ENCODE results near the gene SELENOS. TPM values are rescaled to one million over a fixed set of nuclear protein-coding genes. Genes with fewer than 3 reads are reported as not detected.

SELENOS gene
- total and polyA plus RNA-seq, 2 donors (not counting 3 experiments of a cell fraction or from before 2014, with no cell fraction given): 70.4 to 101 TPM

GRCh38 chr15:101324524-101325177, 47.4 kb upstream of the SELENOS start:
- DNase-seq (ENCODE audit: low read depth, low spot score) (no peak), FAIRE-seq (no peak)
- Histone ChIP-seq H3K27ac (ENCODE audit: insufficient read depth, low read depth, low read length) (no peak overlapping the region), H3K4me3 (replicated peaks in 1 of 3; ENCODE audit: insufficient read depth in 1 of 3, low read depth in 1 of 3, low read length in 3 of 3) (no peak overlapping the region), H3K79me2 (ENCODE audit: control insufficient read depth, insufficient read depth, low read length) (no peaks in the 10 kb centered on the region), H3K9me1 (replicated peaks; ENCODE audit: control insufficient read depth, extremely low read depth, insufficient read depth, low read length) (no peaks in the 10 kb centered on the region), H3K9ac (replicated peaks; ENCODE audit: extremely low read depth, insufficient read depth, low read length) (no peak overlapping the region), H3K27me3 (ENCODE audit: control insufficient read depth in 2 of 2, insufficient read depth in 2 of 2, low read length in 2 of 2) (no peaks in the 10 kb centered on the region), H4K20me1 (replicated peaks; ENCODE audit: control insufficient read depth, extremely low read depth, insufficient read depth, low read length) (no peaks in the 10 kb centered on the region), H3K4me2 (ENCODE audit: insufficient read depth, low read length) (no peak overlapping the region), H2AFZ (ENCODE audit: low read depth, low read length) (no peak overlapping the region), H3K9me3 (replicated peaks; ENCODE audit: control insufficient read depth, insufficient read depth, low read length) (no peaks in the 10 kb centered on the region), H3K4me1 (ENCODE audit: control insufficient read depth, extremely low read depth, insufficient read depth, low read length) (no peaks in the 10 kb centered on the region), H3K36me3 (ENCODE audit: control insufficient read depth in 2 of 2, extremely low read depth in 1 of 2, insufficient read depth in 2 of 2, low read length in 2 of 2) (no peaks in the 10 kb centered on the region)
- intact Hi-C loops (cut with micrococcal nuclease): no loop called here
- dilution Hi-C loops (cut with MboI; ENCODE audit: extremely low pct_ligation_motif_present, low sequenced_read_pairs): no loop called here
- ChIA-PET POLR2A (no interaction called here), CTCF (no interaction called here)
- BruUV-seq (replicated peaks): no TSS peak
- TF ChIP-seq, protein P1, sequence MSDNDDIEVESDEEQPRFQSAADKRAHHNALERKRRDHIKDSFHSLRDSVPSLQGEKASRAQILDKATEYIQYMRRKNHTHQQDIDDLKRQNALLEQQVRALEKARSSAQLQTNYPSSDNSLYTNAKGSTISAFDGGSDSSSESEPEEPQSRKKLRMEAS (IDR thresholded peaks at IDR 0.05; ENCODE audit: insufficient read depth, insufficient read length): no peak
- no peak for TF ChIP-seq POLR2A (IDR thresholded peaks at IDR 0.05; ENCODE audit: low read depth, low read length)
- TF ChIP-seq JUN (IDR thresholded peaks at IDR 0.05; ENCODE audit: borderline replicate concordance, insufficient read depth, insufficient read length, low read depth): no peak
- no peak for TF ChIP-seq EZH2 (IDR thresholded peaks at IDR 0.05; ENCODE audit: borderline replicate concordance, low read depth, low read length, severe bottlenecking)
- no peak for TF ChIP-seq MYC (IDR thresholded peaks at IDR 0.05; ENCODE audit: low read depth, low read length)

DNA sequence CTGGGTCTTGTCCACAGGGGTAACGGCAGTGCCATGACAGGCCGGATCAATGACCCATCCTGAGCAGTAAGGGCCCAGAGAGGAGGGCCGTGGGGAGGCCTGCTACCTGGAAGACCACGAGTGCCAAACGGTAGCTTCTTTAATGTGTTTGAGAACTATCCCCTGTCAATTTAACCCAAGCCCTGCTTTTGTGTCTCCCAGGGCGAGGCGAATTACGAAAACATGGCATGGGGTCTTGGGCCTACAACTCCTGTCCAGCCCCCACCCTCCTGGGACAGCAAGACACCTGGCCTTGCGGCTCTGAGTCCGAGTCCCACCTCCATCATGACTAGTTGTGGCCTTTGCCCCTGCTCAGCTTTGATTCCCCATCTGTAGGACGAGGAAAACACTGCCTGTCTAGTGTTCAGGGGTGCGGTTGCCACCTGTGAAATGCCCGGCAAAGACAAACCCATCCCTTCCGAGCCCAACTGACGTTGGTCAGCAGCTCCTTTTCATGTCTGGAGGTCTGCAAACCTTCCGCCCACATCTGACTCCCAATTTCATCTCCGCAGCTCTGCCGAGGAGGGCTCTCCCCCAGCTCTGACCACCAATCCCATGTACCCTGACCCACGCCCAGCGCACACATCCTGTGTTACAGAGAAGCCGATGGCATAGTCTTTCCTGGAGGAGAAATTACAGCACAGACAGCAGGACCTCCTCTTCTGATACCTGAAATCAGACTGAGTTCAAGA, 46.7 kb upstream of the SELENOS start:
- H3K4me1 ChIP-seq (ENCODE audit: control insufficient read depth, extremely low read depth, insufficient read depth, low read length): no peaks in the 10 kb centered on the region
- TF ChIP-seq MYC (IDR thresholded peaks at IDR 0.05; ENCODE audit: low read depth, low read length): no peak
- no peak for TF ChIP-seq FOS (IDR thresholded peaks at IDR 0.05; ENCODE audit: borderline replicate concordance, insufficient read depth, low read length)
- TF ChIP-seq, protein P1 (IDR thresholded peaks at IDR 0.05; ENCODE audit: insufficient read depth, insufficient read length): no peak
- no peak for TF ChIP-seq POLR2AphosphoS5 (IDR thresholded peaks at IDR 0.05; ENCODE audit: insufficient read depth, low read depth, low read length)
- no peak for TF ChIP-seq POLR2A (IDR thresholded peaks at IDR 0.05; ENCODE audit: low read depth, low read length)
- no peak for TF ChIP-seq GATA2 (IDR thresholded peaks at IDR 0.05; ENCODE audit: insufficient read depth, insufficient read length, low read depth, low read length)
- TF ChIP-seq EZH2 (IDR thresholded peaks at IDR 0.05; ENCODE audit: borderline replicate concordance, low read depth, low read length, severe bottlenecking): no peak
- TF ChIP-seq, protein P2, sequence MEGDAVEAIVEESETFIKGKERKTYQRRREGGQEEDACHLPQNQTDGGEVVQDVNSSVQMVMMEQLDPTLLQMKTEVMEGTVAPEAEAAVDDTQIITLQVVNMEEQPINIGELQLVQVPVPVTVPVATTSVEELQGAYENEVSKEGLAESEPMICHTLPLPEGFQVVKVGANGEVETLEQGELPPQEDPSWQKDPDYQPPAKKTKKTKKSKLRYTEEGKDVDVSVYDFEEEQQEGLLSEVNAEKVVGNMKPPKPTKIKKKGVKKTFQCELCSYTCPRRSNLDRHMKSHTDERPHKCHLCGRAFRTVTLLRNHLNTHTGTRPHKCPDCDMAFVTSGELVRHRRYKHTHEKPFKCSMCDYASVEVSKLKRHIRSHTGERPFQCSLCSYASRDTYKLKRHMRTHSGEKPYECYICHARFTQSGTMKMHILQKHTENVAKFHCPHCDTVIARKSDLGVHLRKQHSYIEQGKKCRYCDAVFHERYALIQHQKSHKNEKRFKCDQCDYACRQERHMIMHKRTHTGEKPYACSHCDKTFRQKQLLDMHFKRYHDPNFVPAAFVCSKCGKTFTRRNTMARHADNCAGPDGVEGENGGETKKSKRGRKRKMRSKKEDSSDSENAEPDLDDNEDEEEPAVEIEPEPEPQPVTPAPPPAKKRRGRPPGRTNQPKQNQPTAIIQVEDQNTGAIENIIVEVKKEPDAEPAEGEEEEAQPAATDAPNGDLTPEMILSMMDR (IDR thresholded peaks at IDR 0.05; ENCODE audit: extremely low read depth in 1 of 2, insufficient read depth in 1 of 2, low read depth in 1 of 2, low read length in 2 of 2): no peak
- TF ChIP-seq JUN (IDR thresholded peaks at IDR 0.05; ENCODE audit: borderline replicate concordance, insufficient read depth, insufficient read length, low read depth): no peak
- no peaks in the 10 kb centered on the region for H3K79me2 ChIP-seq (ENCODE audit: control insufficient read depth, insufficient read depth, low read length)
- H3K9me3 ChIP-seq (replicated peaks; ENCODE audit: control insufficient read depth, insufficient read depth, low read length): no peaks in the 10 kb centered on the region
- no peak for DNase-seq (ENCODE audit: low read depth, low spot score)
- H3K9me1 ChIP-seq (replicated peaks; ENCODE audit: control insufficient read depth, extremely low read depth, insufficient read depth, low read length): no peaks in the 10 kb centered on the region
- no peak overlapping the region for H3K9ac ChIP-seq (replicated peaks; ENCODE audit: extremely low read depth, insufficient read depth, low read length)
- dilution Hi-C loops (cut with MboI; ENCODE audit: extremely low pct_ligation_motif_present, low sequenced_read_pairs): no loop called here
- ChIA-PET POLR2A (no interaction called here), CTCF (no interaction called here)
- no peak overlapping the region for H3K27ac ChIP-seq (ENCODE audit: insufficient read depth, low read depth, low read length)
- BruUV-seq (replicated peaks): no TSS peak
- FAIRE-seq: no peak
- intact Hi-C loops (cut with micrococcal nuclease): no loop called here
- no peak overlapping the region for H3K4me3 ChIP-seq (replicated peaks in 1 of 3; ENCODE audit: insufficient read depth in 1 of 3, low read depth in 1 of 3, low read length in 3 of 3)
- no peaks in the 10 kb centered on the region for H3K36me3 ChIP-seq (ENCODE audit: control insufficient read depth in 2 of 2, extremely low read depth in 1 of 2, insufficient read depth in 2 of 2, low read length in 2 of 2)
- H2AFZ ChIP-seq (ENCODE audit: low read depth, low read length): no peak overlapping the region
- H3K27me3 ChIP-seq (ENCODE audit: control insufficient read depth in 2 of 2, insufficient read depth in 2 of 2, low read length in 2 of 2): no peaks in the 10 kb centered on the region
- H4K20me1 ChIP-seq (replicated peaks; ENCODE audit: control insufficient read depth, extremely low read depth, insufficient read depth, low read length): no peaks in the 10 kb centered on the region
- no peak overlapping the region for H3K4me2 ChIP-seq (ENCODE audit: insufficient read depth, low read length)
